NCI-H524 (cell line): Measurements from ENCODE around the gene INSYN2B.
"Not testable (repeated sequence)": the region's sequence is repeated elsewhere in the genome, so short reads cannot be mapped to it uniquely, and the experiment has no call there.

ENCODE experiments used
- DNase-seq, 2 experiments: peaks; one replicate each; lab custom pipeline; 2025; lab: John Stamatoyannopoulos, UW

The INSYN2B gene

GRCh38 chr5:169850409-169850808, 129.9 kb downstream of the INSYN2B start:
- DNase-seq: no peak

- DNase-seq: no peak
Observed at GRCh38 chr5:169848792-169849191, 131.5 kb downstream of the INSYN2B start.

GRCh38 chr5:169848271-169848670, 132.0 kb downstream of the INSYN2B start:
- DNase-seq: no peak

GRCh38 chr5:169847519-169847918, 132.8 kb downstream of the INSYN2B start:
- DNase-seq: no peak

- DNase-seq: no peak
Observed at GRCh38 chr5:169842699-169843098, 137.6 kb downstream of the INSYN2B start.

GRCh38 chr5:169840405-169840804, 139.9 kb downstream of the INSYN2B start:
- DNase-seq: no peak

GRCh38 chr5:169838688-169839087, 141.6 kb downstream of the INSYN2B start:
- DNase-seq: no peak

GRCh38 chr5:169837686-169838085, 142.6 kb downstream of the INSYN2B start:
- DNase-seq: no peak

- DNase-seq: no peak
Observed at GRCh38 chr5:169836835-169837536, 143.3 kb downstream of the INSYN2B start.

GRCh38 chr5:169834540-169834939, 145.8 kb downstream of the INSYN2B start:
- DNase-seq: not testable (repeated sequence)

- DNase-seq: not testable (repeated sequence)
Observed at GRCh38 chr5:169833681-169834292, 146.5 kb downstream of the INSYN2B start.

- DNase-seq: no peak
Observed at GRCh38 chr5:169832845-169833244, 147.4 kb downstream of the INSYN2B start.

GRCh38 chr5:169832304-169832703, 148.0 kb downstream of the INSYN2B start:
- DNase-seq: no peak

- DNase-seq: peak; percentile 11 to 68
Observed at GRCh38 chr5:169831331-169831730, 149.0 kb downstream of the INSYN2B start.

GRCh38 chr5:169828385-169828784, 151.9 kb downstream of the INSYN2B start:
- no peak for DNase-seq

GRCh38 chr5:169827769-169828168, 152.5 kb downstream of the INSYN2B start:
- DNase-seq: no peak

GRCh38 chr5:169826618-169827017, 153.7 kb downstream of the INSYN2B start:
- no peak for DNase-seq

GRCh38 chr5:169817031-169817430, 163.3 kb downstream of the INSYN2B start:
- no peak for DNase-seq

GRCh38 chr5:169814522-169814921, 165.8 kb downstream of the INSYN2B start:
- DNase-seq: no peak
